HG03342 (cell line): ENCODE results near the gene ZNF672.
"Not testable (repeated sequence)": the region's sequence is repeated elsewhere in the genome, so short reads cannot be mapped to it uniquely, and the experiment has no call there.

Experiments
- ATAC-seq: cut with Tn5 transposase; IDR thresholded peaks from one replicate; pipeline ENCODE4 v1.9.1; 2021; ENCODE audit warnings: mild to moderate bottlenecking, moderate library complexity; ENCODE audit not compliant: unreplicated experiment

ZNF672 gene

GRCh38 chr1:248837781-248838356, at the start of gene ZNF672:
Gene ZNF672 (plus strand): TSS chr1:248838224. CDS start chr1:248847275, 9,051 bp downstream.
- ATAC-seq: peak; percentile 84

- ATAC-seq: no peak
These were observed 49.7 kb upstream of the ZNF672 start for GRCh38 chr1:248788327-248788726.

GRCh38 chr1:248789337-248789736, 48.7 kb upstream of the ZNF672 start:
- ATAC-seq: not testable (repeated sequence)

GRCh38 chr1:248790456-248790855, 47.6 kb upstream of the ZNF672 start:
- no peak for ATAC-seq

- ATAC-seq: no peak
These were observed 47.0 kb upstream of the ZNF672 start for GRCh38 chr1:248791010-248791409.

- peak; percentile 49 for ATAC-seq
These were observed 45.7 kb upstream of the ZNF672 start for GRCh38 chr1:248792342-248792741.

GRCh38 chr1:248793592-248793991, 44.4 kb upstream of the ZNF672 start:
- peak; percentile 81 for ATAC-seq

GRCh38 chr1:248794663-248795062, 43.4 kb upstream of the ZNF672 start:
- not testable (repeated sequence) for ATAC-seq

GRCh38 chr1:248798791-248799190, 39.2 kb upstream of the ZNF672 start:
- ATAC-seq: no peak

GRCh38 chr1:248800459-248800858, 37.6 kb upstream of the ZNF672 start:
- no peak for ATAC-seq

GRCh38 chr1:248802454-248802853, 35.6 kb upstream of the ZNF672 start:
- no peak for ATAC-seq

GRCh38 chr1:248803501-248803900, 34.5 kb upstream of the ZNF672 start:
- not testable (repeated sequence) for ATAC-seq

- ATAC-seq: peak; percentile 91
These were observed 33.0 kb upstream of the ZNF672 start for GRCh38 chr1:248804771-248805681.

GRCh38 chr1:248805876-248806275, 32.1 kb upstream of the ZNF672 start:
- ATAC-seq: no peak

- peak; percentile 51 for ATAC-seq
These were observed 30.8 kb upstream of the ZNF672 start for GRCh38 chr1:248807067-248807737.

- ATAC-seq: no peak
These were observed 29.1 kb upstream of the ZNF672 start for GRCh38 chr1:248808876-248809275.

- no peak for ATAC-seq
These were observed 27.9 kb upstream of the ZNF672 start for GRCh38 chr1:248810000-248810726.

GRCh38 chr1:248810727-248811513, 27.1 kb upstream of the ZNF672 start:
- no peak for ATAC-seq

- ATAC-seq: no peak
These were observed 26.2 kb upstream of the ZNF672 start for GRCh38 chr1:248811514-248812490.
